A673 (cell line): Measurements from ENCODE around the gene ZNF823. TPM values are rescaled to one million over a fixed set of nuclear protein-coding genes. Genes with fewer than 3 reads are reported as not detected.
"Not testable (repeated sequence)": the region's sequence is repeated elsewhere in the genome, so short reads cannot be mapped to it uniquely, and the experiment has no call there.

Experiments
- BruUV-seq: library from RNA; stranded (reverse); fragments of 400-500 nt; replicated peaks from 2 replicates; lab custom pipeline; 2021; lab: Mats Ljungman, UMichigan
- CTCF ChIA-PET: fragments of 300-600 bp; sonication (Branson Sonifier 250); formaldehyde crosslinking; loops from one replicate; lab custom pipeline; 2022; ENCODE audit warnings: antibody characterized with exemption; lab: Charles Lee
- POLR2A ChIA-PET: fragments of 300-600 bp; sonication (Branson Sonifier 250); formaldehyde crosslinking; loops from one replicate; lab custom pipeline; 2022; ENCODE audit warnings: antibody characterized with exemption; ENCODE audit not compliant: low non-redundant PET; lab: Charles Lee
- DNase-seq: peaks from one replicate; pipeline ENCODE4 v3.0.0-alpha.2; 2015; ENCODE audit warnings: low spot score
- H3K27ac ChIP-seq: fragments of 200-600 bp; sonication (generic); 2 replicates; pipeline ENCODE4 v1.5.1; 2016; ENCODE audit warnings: mixed run types, low read depth, mild to moderate bottlenecking, mixed read lengths, antibody characterized with exemption, low read length; ENCODE audit not compliant: poor library complexity, severe bottlenecking
- H3K27me3 ChIP-seq: fragments of 200-600 bp; sonication (generic); replicated peaks from 2 replicates; pipeline ENCODE4 v1.6.1; 2017; ENCODE audit warnings: mixed run types, low read depth, mild to moderate bottlenecking, mixed read lengths, antibody characterized with exemption, low read length; ENCODE audit not compliant: insufficient read depth, poor library complexity
- H3K36me3 ChIP-seq: fragments of 200-600 bp; sonication (generic); 2 replicates; pipeline ENCODE4 v1.6.1; 2016; ENCODE audit warnings: mixed run types, mild to moderate bottlenecking, mixed read lengths, antibody characterized with exemption, low read length; ENCODE audit not compliant: insufficient read depth, poor library complexity, severe bottlenecking
- H3K4me1 ChIP-seq: fragments of 200-600 bp; sonication (generic); 2 replicates; pipeline ENCODE4 v1.6.1; 2017; ENCODE audit warnings: mixed run types, mild to moderate bottlenecking, mixed read lengths, antibody characterized with exemption, low read length; ENCODE audit not compliant: insufficient read depth, poor library complexity, severe bottlenecking
- H3K4me3 ChIP-seq: fragments of 200-600 bp; sonication (generic); 2 replicates; pipeline ENCODE4 v1.5.1; 2016; ENCODE audit warnings: low read depth, mixed run types, mild to moderate bottlenecking, mixed read lengths, low read length; ENCODE audit not compliant: poor library complexity, severe bottlenecking
- H3K9me3 ChIP-seq: fragments of 200-600 bp; sonication (generic); 2 replicates; pipeline ENCODE4 v1.6.1; 2016; ENCODE audit warnings: mixed run types, low read depth, mild to moderate bottlenecking, mixed read lengths, antibody characterized with exemption, low read length; ENCODE audit not compliant: poor library complexity, severe bottlenecking
- EZH2 ChIP-seq: fragments of 200-600 bp; sonication (generic); IDR thresholded peaks from 2 replicates; pipeline ENCODE4 v1.6.1; 2017; ENCODE audit warnings: borderline replicate concordance, low read depth, mild to moderate bottlenecking, mixed read lengths, antibody characterized with exemption, low read length; ENCODE audit not compliant: poor library complexity, severe bottlenecking
- intact Hi-C: fragments of 100-400 bp; cut with micrococcal nuclease; formaldehyde crosslinking; loops from one replicate; pipeline ENCODE4 v1.10.0; 2022; ENCODE audit not compliant: unreplicated experiment
- total RNA-seq: library from RNA; stranded (reverse); gene quantifications from 2 replicates; pipeline ENCODE4 v1.2.3, GENCODE V29; 2021
- TF ChIP-seq, protein P1 (sequence below): fragments of 300-800, 200-600 bp; sonication (generic); conservative IDR thresholded peaks from 2 replicates; pipeline ENCODE4 v1.5.1; 2017; ENCODE audit warnings: low read depth, mild to moderate bottlenecking, antibody characterized with exemption, low read length, moderate library complexity, mixed read lengths

ZNF823 gene
- total RNA-seq, 1 experiment from 2014 or later, result 8.4 TPM

- BruUV-seq, result no TSS peak
- no peak overlapping the region for H3K27ac ChIP-seq
- intact Hi-C loops, result no loop called here
- TF ChIP-seq, protein P1, sequence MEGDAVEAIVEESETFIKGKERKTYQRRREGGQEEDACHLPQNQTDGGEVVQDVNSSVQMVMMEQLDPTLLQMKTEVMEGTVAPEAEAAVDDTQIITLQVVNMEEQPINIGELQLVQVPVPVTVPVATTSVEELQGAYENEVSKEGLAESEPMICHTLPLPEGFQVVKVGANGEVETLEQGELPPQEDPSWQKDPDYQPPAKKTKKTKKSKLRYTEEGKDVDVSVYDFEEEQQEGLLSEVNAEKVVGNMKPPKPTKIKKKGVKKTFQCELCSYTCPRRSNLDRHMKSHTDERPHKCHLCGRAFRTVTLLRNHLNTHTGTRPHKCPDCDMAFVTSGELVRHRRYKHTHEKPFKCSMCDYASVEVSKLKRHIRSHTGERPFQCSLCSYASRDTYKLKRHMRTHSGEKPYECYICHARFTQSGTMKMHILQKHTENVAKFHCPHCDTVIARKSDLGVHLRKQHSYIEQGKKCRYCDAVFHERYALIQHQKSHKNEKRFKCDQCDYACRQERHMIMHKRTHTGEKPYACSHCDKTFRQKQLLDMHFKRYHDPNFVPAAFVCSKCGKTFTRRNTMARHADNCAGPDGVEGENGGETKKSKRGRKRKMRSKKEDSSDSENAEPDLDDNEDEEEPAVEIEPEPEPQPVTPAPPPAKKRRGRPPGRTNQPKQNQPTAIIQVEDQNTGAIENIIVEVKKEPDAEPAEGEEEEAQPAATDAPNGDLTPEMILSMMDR, result no peak
- TF ChIP-seq EZH2, result no peak
- no peaks in the 10 kb centered on the region for H3K27me3 ChIP-seq
- H3K4me3 ChIP-seq, result no peak overlapping the region
- ChIA-PET CTCF (no interaction called here), POLR2A (no interaction called here)
- peaks cover 92% of the 10 kb centered on the region for H3K9me3 ChIP-seq
- peaks cover 33% of the 10 kb centered on the region for H3K36me3 ChIP-seq
- no peaks in the 10 kb centered on the region for H3K4me1 ChIP-seq
- no peak for DNase-seq
Measured at GRCh38 chr19:11783767-11784166, 45.0 kb upstream of the ZNF823 start.

- no peak for TF ChIP-seq EZH2
- TF ChIP-seq, protein P1, result no peak
- Histone ChIP-seq H3K27me3 (no peaks in the 10 kb centered on the region), H3K4me1 (no peaks in the 10 kb centered on the region), H3K27ac (no peak overlapping the region), H3K36me3 (peaks cover 48% of the 10 kb centered on the region), H3K4me3 (no peak overlapping the region), H3K9me3 (peaks cover 89% of the 10 kb centered on the region)
- POLR2A ChIA-PET, result no interaction called here
- no TSS peak for BruUV-seq
- intact Hi-C loops, result no loop called here
- no peak for DNase-seq
- CTCF ChIA-PET, result no interaction called here
Measured at GRCh38 chr19:11781295-11782057, 42.7 kb upstream of the ZNF823 start.

DNA sequence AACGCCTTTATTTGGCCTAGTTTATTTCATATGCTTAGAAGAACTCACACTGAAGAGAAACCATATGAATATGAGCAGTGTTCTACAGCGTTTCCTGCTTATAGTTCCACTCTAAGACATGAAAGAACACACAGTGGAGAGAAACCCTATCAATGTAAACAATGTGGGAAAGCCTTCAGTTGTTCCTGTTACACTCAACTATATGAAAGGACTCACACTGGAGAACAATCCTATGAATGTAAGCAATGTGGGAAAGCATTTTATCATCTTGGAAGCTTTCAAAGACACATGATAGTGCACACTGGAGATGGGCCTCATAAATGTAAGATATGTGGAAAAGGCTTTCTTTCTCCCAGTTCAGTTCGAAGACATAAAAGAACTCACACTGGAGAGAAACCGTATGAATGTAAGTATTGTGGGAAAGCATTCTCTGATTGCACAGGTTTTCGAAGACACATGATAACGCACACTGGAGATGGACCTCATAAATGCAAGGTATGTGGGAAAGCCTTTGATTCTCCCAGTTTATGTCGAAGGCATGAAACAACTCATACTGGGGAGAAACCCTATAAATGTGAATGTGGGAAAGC is 41.8 kb upstream of the ZNF823 start:
- no TSS peak for BruUV-seq
- intact Hi-C loops, result no loop called here
- POLR2A ChIA-PET, result no interaction called here

GRCh38 chr19:11776669-11777068 is 37.9 kb upstream of the ZNF823 start:
- CTCF ChIA-PET, BruUV-seq, intact Hi-C loops, DNase-seq, H3K27me3 ChIP-seq, H3K27ac ChIP-seq, H3K4me1 ChIP-seq, H3K4me3 ChIP-seq: not testable (repeated sequence)
- H3K36me3 ChIP-seq, result peaks cover 39% of the 10 kb centered on the region
- POLR2A ChIA-PET, result interaction anchor here (0.7 kb wide), 1 partner anchor 1010 kb away, joined by 3 read pairs; no protein-coding TSS in a partner anchor
- peaks cover 63% of the 10 kb centered on the region for H3K9me3 ChIP-seq

More for the DNA sequence above, 41.8 kb upstream of the ZNF823 start:
- CTCF ChIA-PET, result no interaction called here
- TF ChIP-seq, protein P1, result no peak
- TF ChIP-seq EZH2, result no peak
- DNase-seq, result no peak
- H3K4me1 ChIP-seq, result no peaks in the 10 kb centered on the region
- no peak overlapping the region for H3K4me3 ChIP-seq
- H3K9me3 ChIP-seq, result peaks cover 89% of the 10 kb centered on the region
- H3K27me3 ChIP-seq, result no peaks in the 10 kb centered on the region
- peaks cover 48% of the 10 kb centered on the region for H3K36me3 ChIP-seq
- H3K27ac ChIP-seq, result no peak overlapping the region

DNA sequence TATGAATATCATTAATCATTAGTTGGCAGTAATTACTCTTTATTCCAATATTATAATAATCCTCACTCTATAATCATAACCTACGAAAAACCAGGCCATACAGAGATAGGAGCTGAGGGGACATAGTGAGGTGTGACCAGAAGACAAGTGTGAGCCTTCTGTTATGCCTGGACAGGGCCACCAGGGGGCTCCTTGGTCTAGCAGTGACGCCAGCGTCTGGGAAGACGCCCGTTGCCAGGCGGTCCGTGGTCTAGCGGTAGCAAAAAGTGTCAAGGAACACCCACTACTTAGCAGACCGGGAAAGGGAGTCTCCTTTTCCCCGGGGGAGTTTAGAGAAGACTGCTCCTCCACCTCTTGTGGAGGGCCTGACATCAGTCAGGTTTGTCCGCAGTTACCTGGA is 32.8 kb upstream of the ZNF823 start:
- H3K4me1 ChIP-seq, DNase-seq, H3K27ac ChIP-seq, BruUV-seq, POLR2A ChIA-PET, H3K4me3 ChIP-seq, intact Hi-C loops, H3K36me3 ChIP-seq, CTCF ChIA-PET, H3K27me3 ChIP-seq: not testable (repeated sequence)
- peaks cover 18% of the 10 kb centered on the region for H3K9me3 ChIP-seq
